B cell (primary cell): ENCODE measurements around the gene CENPP. TPM values are rescaled to one million over a fixed set of nuclear protein-coding genes. Genes with fewer than 3 reads are reported as not detected.

Source experiments
- ATAC-seq: fragments of 200-7000 bp; cut with Tn5 transposase; one replicate; pipeline ENCODE4 v1.10.0; 2021; ENCODE audit warnings: low read depth, mild to moderate bottlenecking, moderate number of reproducible peaks, moderate library complexity
- CTCF ChIA-PET: fragments of 350-600 bp; sonication (Branson Sonifier 250); formaldehyde crosslinking; loops from one replicate; lab custom pipeline; 2021; ENCODE audit warnings: antibody characterized with exemption, inconsistent platforms; lab: Charles Lee
- POLR2A ChIA-PET: fragments of 350-600 bp; sonication (Branson Sonifier 250); formaldehyde crosslinking; loops from one replicate; lab custom pipeline; 2021; ENCODE audit warnings: antibody characterized with exemption; lab: Charles Lee
- DNase-seq: peaks from one replicate; pipeline ENCODE4 v3.0.0; 2013
- H2AFZ ChIP-seq: 2 replicates; pipeline ENCODE4 v1.6.1; 2012; ENCODE audit warnings: mild to moderate bottlenecking, low read depth, low read length; ENCODE audit not compliant: insufficient read depth, poor library complexity, severe bottlenecking
- H3K27ac ChIP-seq, 2 donors: 1 replicate in 1 of 2; 2 replicates in 1 of 2; pipeline ENCODE4 v1.5.1; 2012 to 2013; ENCODE audit warnings: low read length in 2 of 2, mild to moderate bottlenecking in 2 of 2, moderate library complexity in 1 of 2
- H3K27me3 ChIP-seq, 4 experiments: fragments of 200-600 bp in 1 of 4; sonication (generic) in 1 of 4; replicated peaks in 1 of 4; 1 replicate in 2 of 4; 2 replicates in 2 of 4; pipeline versions ENCODE4 v1.6.1 to v1.7.0; 2013 to 2016; ENCODE audit warnings: low read length in 3 of 4, mild to moderate bottlenecking in 2 of 4, mixed read lengths in 1 of 4, moderate library complexity in 1 of 4; ENCODE audit not compliant: insufficient read depth in 4 of 4, control insufficient read depth in 3 of 4; ENCODE audit errors: control extremely low read depth in 1 of 4
- H3K36me3 ChIP-seq, 2 experiments: replicated peaks in 1 of 2; 1 replicate in 1 of 2; 2 replicates in 1 of 2; pipeline versions ENCODE4 v1.6.1 to v1.7.1; 2013; ENCODE audit warnings: low read length in 1 of 2; ENCODE audit not compliant: insufficient read depth in 2 of 2, control insufficient read depth in 1 of 2; ENCODE audit errors: control extremely low read depth in 1 of 2, extremely low read depth in 1 of 2
- H3K4me1 ChIP-seq, 2 donors: fragments of 200-600 bp in 1 of 2; sonication (generic) in 1 of 2; 1 replicate in 1 of 2; 2 replicates in 1 of 2; pipeline versions ENCODE4 v1.5.1 to v1.6.1; 2013 to 2017; ENCODE audit warnings: low read length in 2 of 2; ENCODE audit not compliant: control insufficient read depth in 2 of 2, insufficient read depth in 2 of 2
- H3K4me2 ChIP-seq: replicated peaks from 2 replicates; pipeline ENCODE3; 2012; ENCODE audit warnings: mild to moderate bottlenecking, low read depth, low read length; ENCODE audit not compliant: poor library complexity, severe bottlenecking
- H3K4me3 ChIP-seq, 5 experiments: fragments of 200-600 bp in 1 of 5; sonication (generic) in 1 of 5; 1 replicate in 3 of 5; 2 replicates in 2 of 5; pipeline versions ENCODE4 v1.5.1 to v1.7.0; 2011 to 2016; ENCODE audit warnings: low read length in 4 of 5, mild to moderate bottlenecking in 4 of 5, low read depth in 2 of 5, control low read depth in 1 of 5, moderate library complexity in 1 of 5; ENCODE audit not compliant: insufficient read depth in 1 of 5; ENCODE audit errors: control extremely low read depth in 1 of 5, extremely low read depth in 1 of 5
- H3K79me2 ChIP-seq: fragments of 200-600 bp; sonication (generic); one replicate; pipeline ENCODE4 v1.6.0; 2016; ENCODE audit warnings: low read length; ENCODE audit not compliant: control insufficient read depth, insufficient read depth
- H3K9ac ChIP-seq: fragments of 200-600 bp; sonication (generic); 2 replicates; pipeline ENCODE4 v1.6.1; 2017; ENCODE audit warnings: mild to moderate bottlenecking, low read length, moderate library complexity
- H3K9me3 ChIP-seq, 3 donors: one replicate each; pipeline versions ENCODE4 v1.6.1 to v1.7.1; 2013; ENCODE audit warnings: low read length in 2 of 3; ENCODE audit not compliant: control insufficient read depth in 2 of 3, insufficient read depth in 1 of 3; ENCODE audit errors: control extremely low read depth in 1 of 3
- H4K20me1 ChIP-seq: 2 replicates; pipeline ENCODE4 v1.6.0; 2012; ENCODE audit warnings: mild to moderate bottlenecking, low read length; ENCODE audit not compliant: insufficient read depth, control insufficient read depth, poor library complexity, severe bottlenecking
- H3K27ac Mint-ChIP-seq: one replicate; pipeline ENCODE4 v1.8.0; 2021; ENCODE audit warnings: mixed read lengths
- H3K27me3 Mint-ChIP-seq: one replicate; pipeline ENCODE4 v1.8.0; 2021; ENCODE audit warnings: mixed read lengths
- H3K4me1 Mint-ChIP-seq: one replicate; pipeline ENCODE4 v1.8.0; 2021; ENCODE audit warnings: mixed read lengths
- H3K4me3 Mint-ChIP-seq: one replicate; pipeline ENCODE4 v1.8.0; 2021; ENCODE audit warnings: mixed read lengths
- H3K9me3 Mint-ChIP-seq: one replicate; pipeline ENCODE4 v1.8.0; 2022; ENCODE audit warnings: mixed read lengths; ENCODE audit not compliant: insufficient read depth
- EZH2 ChIP-seq: IDR thresholded peaks from 2 replicates; pipeline ENCODE4 v1.6.1; 2012; ENCODE audit warnings: borderline replicate concordance, low read depth, mild to moderate bottlenecking, moderate library complexity, low read length; ENCODE audit not compliant: insufficient read depth, poor library complexity, severe bottlenecking
- WGBS: methylation state at CpG from one replicate; pipeline ENCODE4 v1.1.5; 2013; ENCODE audit warnings: missing lambda C conversion rate; ENCODE audit not compliant: insufficient coverage; 5-methylcytosine and 5-hydroxymethylcytosine counted together
- intact Hi-C: fragments of 100-400 bp; cut with micrococcal nuclease; formaldehyde crosslinking; loops from one replicate; pipeline ENCODE4 v1.10.0; 2022
- polyA plus RNA-seq: library from polyadenylated mRNA; depleted of rRNA; stranded (reverse); fragments of >200 nt; gene quantifications from 2 replicates; pipeline ENCODE4 v1.2.3, GENCODE V29; 2012
- total RNA-seq, 2 donors: library from RNA; stranded (reverse); fragments of 120-200 nt in 1 of 2; gene quantifications; 1 replicate in 1 of 2; 2 replicates in 1 of 2; pipeline versions ENCODE4 v1.2.3 to v1.2.4, GENCODE V29; 2013 to 2022
- TF ChIP-seq, protein P1 (sequence below): fragments of 200-600 bp; IDR thresholded peaks from one replicate; pipeline ENCODE4 v1.8.0; 2022; ENCODE audit warnings: antibody characterized with exemption, mild to moderate bottlenecking

Gene CENPP
- total and polyA plus RNA-seq, 2 donors (not counting 1 experiment from before 2014, with no cell fraction given), result 1.4 to 6.2 TPM

DNA sequence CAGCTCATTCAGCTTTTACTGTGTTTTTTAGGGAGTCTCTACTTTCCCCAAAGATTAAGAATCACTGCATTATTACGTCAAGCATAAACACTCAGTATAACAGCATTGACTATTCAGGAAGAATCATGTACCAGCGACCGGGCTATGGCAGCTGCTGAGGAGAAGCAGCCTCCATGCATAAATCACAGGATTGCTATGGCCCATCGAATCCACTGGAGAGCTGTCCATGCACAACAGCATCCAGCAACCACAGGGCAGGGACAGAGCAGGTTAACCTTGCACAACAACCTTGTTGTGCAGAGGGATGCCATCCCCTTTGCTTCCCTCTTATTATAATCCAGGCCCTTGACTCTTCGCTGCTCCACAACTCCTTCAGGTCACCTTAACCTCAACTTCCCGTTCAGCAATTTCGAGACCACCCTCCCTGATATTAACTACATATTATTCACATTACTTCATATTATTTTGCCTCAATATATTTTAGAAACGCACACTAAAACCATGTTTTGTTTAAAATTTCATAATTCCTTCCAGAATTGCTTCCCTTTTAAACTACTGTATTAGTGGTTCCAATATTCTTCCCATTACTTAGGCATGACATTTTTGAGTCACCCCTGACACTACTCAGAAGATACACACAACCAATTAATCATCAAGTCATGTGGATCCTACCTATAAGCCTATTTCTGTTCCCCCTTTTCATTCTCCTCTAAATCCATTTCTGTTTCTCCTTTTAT is 33.2 kb upstream of the CENPP start:
- POLR2A ChIA-PET, result interaction anchor here (0.6 to 1.4 kb wide), 2 partner anchors 33 to 1874 kb away, joined by 3 read pairs; partner anchors contain the start of genes CENPP and NOL8
- H3K27ac ChIP-seq, result peak overlapping the region in 1 of 2 donors; percentile 79
- peaks cover 0 to 3% (median 0%) of the 10 kb centered on the region in 3 donors for H3K9me3 ChIP-seq
- peak overlapping the region; percentile 74 for H3K9ac ChIP-seq
- peak overlapping the region; percentile 74 to 92 (median 87) for H3K4me3 ChIP-seq
- ATAC-seq, result no peak
- intact Hi-C loops, result loop anchor here (1.0 kb wide), 2 partner anchors 33 to 177 kb away; partner anchors contain the start of genes CENPP, NOL8 and SPTLC1
- CTCF ChIA-PET, result no interaction called here
- peaks cover 2 to 16% of the 10 kb centered on the region in 2 experiments for H3K36me3 ChIP-seq
- peak; percentile 15 for DNase-seq
- H3K4me1 Mint-ChIP-seq, result peaks cover 52% of the 10 kb centered on the region
- H3K4me2 ChIP-seq, result peak overlapping the region; percentile 74
- H4K20me1 ChIP-seq, result no peaks in the 10 kb centered on the region
- peaks cover 37% of the 10 kb centered on the region for H3K79me2 ChIP-seq
- H2AFZ ChIP-seq, result peak overlapping the region; percentile 79
- peaks cover 21 to 24% of the 10 kb centered on the region in 2 donors for H3K4me1 ChIP-seq
- H3K27ac Mint-ChIP-seq, result peak overlapping the region; percentile 50
- H3K4me3 Mint-ChIP-seq, result peak overlapping the region; percentile 96
- 45% methylated on average over 8 of the region's 8 CpGs for WGBS
- H3K27me3 Mint-ChIP-seq, result no peaks in the 10 kb centered on the region
- H3K27me3 ChIP-seq, result no peaks in the 10 kb centered on the region
- TF ChIP-seq EZH2, result no peak
- TF ChIP-seq, protein P1, sequence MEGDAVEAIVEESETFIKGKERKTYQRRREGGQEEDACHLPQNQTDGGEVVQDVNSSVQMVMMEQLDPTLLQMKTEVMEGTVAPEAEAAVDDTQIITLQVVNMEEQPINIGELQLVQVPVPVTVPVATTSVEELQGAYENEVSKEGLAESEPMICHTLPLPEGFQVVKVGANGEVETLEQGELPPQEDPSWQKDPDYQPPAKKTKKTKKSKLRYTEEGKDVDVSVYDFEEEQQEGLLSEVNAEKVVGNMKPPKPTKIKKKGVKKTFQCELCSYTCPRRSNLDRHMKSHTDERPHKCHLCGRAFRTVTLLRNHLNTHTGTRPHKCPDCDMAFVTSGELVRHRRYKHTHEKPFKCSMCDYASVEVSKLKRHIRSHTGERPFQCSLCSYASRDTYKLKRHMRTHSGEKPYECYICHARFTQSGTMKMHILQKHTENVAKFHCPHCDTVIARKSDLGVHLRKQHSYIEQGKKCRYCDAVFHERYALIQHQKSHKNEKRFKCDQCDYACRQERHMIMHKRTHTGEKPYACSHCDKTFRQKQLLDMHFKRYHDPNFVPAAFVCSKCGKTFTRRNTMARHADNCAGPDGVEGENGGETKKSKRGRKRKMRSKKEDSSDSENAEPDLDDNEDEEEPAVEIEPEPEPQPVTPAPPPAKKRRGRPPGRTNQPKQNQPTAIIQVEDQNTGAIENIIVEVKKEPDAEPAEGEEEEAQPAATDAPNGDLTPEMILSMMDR, result no peak
- H3K9me3 Mint-ChIP-seq, result no peaks in the 10 kb centered on the region

DNA sequence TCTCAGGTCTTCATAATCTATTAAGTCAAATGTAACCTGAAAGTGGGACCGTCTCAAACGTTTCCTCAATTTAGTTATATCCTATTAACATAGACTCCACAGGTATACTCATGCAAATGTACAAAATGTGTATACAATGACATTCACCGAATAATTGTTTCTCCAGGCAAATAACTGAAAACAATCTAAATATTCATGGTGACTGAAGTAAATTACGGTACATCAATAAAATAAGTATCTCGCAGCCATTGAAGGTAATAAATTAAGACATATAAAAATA is 32.7 kb upstream of the CENPP start:
- no peak for DNase-seq

More for the DNA sequence above, 32.7 kb upstream of the CENPP start:
- intact Hi-C loops, result loop anchor here (1.0 kb wide), 2 partner anchors 32 to 178 kb away; partner anchors contain the start of genes CENPP, NOL8 and SPTLC1
- Histone ChIP-seq H3K4me1 (peaks cover 26 to 27% of the 10 kb centered on the region in 2 donors), H3K27me3 (no peaks in the 10 kb centered on the region), H3K9ac (peak overlapping the region; percentile 74), H3K4me3 (peak overlapping the region; percentile 74 to 92 (median 87)), H3K27ac (peak overlapping the region; percentile 64 to 79), H2AFZ (peak overlapping the region; percentile 79), H3K79me2 (peaks cover 37% of the 10 kb centered on the region), H3K36me3 (peaks cover 2 to 18% of the 10 kb centered on the region in 2 experiments), H3K9me3 (peaks cover 0 to 3% (median 0%) of the 10 kb centered on the region in 3 donors), H3K4me2 (peak overlapping the region; percentile 74), H4K20me1 (no peaks in the 10 kb centered on the region)
- CTCF ChIA-PET, result no interaction called here
- Mint-ChIP-seq H3K9me3 (no peaks in the 10 kb centered on the region), H3K27me3 (no peaks in the 10 kb centered on the region), H3K27ac (peak overlapping the region; percentile 50), H3K4me1 (peaks cover 57% of the 10 kb centered on the region), H3K4me3 (peak overlapping the region; percentile 96)
- POLR2A ChIA-PET, result no interaction called here
- no peak for ATAC-seq
- TF ChIP-seq, protein P1, result no peak
- TF ChIP-seq EZH2, result no peak
- WGBS, result no CpG with 5 or more reads among the region's 5 CpGs
